ENCODE data around the gene ITGB5.

Gene ITGB5

GRCh38 chr3:124770336-124771082, 116.7 kb downstream of the ITGB5 start:
- H3K4me3 ChIP-seq (ENCODE audit: control insufficient read depth, low read depth, low read length) = no peak overlapping the region
- no peak for DNase-seq (ENCODE audit: low read depth)
- no peak for TF ChIP-seq CTCF (conservative IDR thresholded peaks at IDR 0.05; ENCODE audit: control insufficient read depth, insufficient read depth, low read depth, low read length)

- no peak for TF ChIP-seq CTCF (conservative IDR thresholded peaks at IDR 0.05; ENCODE audit: control insufficient read depth, insufficient read depth, low read depth, low read length)
- H3K4me3 ChIP-seq (ENCODE audit: control insufficient read depth, low read depth, low read length) = no peak overlapping the region
- DNase-seq (ENCODE audit: low read depth) = no peak
Measured at GRCh38 chr3:124769462-124769861, 117.7 kb downstream of the ITGB5 start.

- peak; percentile 5 for TF ChIP-seq CTCF (conservative IDR thresholded peaks at IDR 0.05; ENCODE audit: control insufficient read depth, insufficient read depth, low read depth, low read length)
- no peak for DNase-seq (ENCODE audit: low read depth)
- H3K4me3 ChIP-seq (ENCODE audit: control insufficient read depth, low read depth, low read length) = no peak overlapping the region
Measured at GRCh38 chr3:124768812-124769211, 118.4 kb downstream of the ITGB5 start.

- TF ChIP-seq CTCF (conservative IDR thresholded peaks at IDR 0.05; ENCODE audit: control insufficient read depth, insufficient read depth, low read depth, low read length) = no peak
- no peak for DNase-seq (ENCODE audit: low read depth)
- no peak overlapping the region for H3K4me3 ChIP-seq (ENCODE audit: control insufficient read depth, low read depth, low read length)
Measured at GRCh38 chr3:124767691-124768090, 119.5 kb downstream of the ITGB5 start.

- DNase-seq (ENCODE audit: low read depth) = no peak
- H3K4me3 ChIP-seq (ENCODE audit: control insufficient read depth, low read depth, low read length) = no peak overlapping the region
- TF ChIP-seq CTCF (conservative IDR thresholded peaks at IDR 0.05; ENCODE audit: control insufficient read depth, insufficient read depth, low read depth, low read length) = no peak
Measured at GRCh38 chr3:124767264-124767663, 119.9 kb downstream of the ITGB5 start.

- H3K4me3 ChIP-seq (ENCODE audit: control insufficient read depth, low read depth, low read length) = no peak overlapping the region
- no peak for TF ChIP-seq CTCF (conservative IDR thresholded peaks at IDR 0.05; ENCODE audit: control insufficient read depth, insufficient read depth, low read depth, low read length)
- no peak for DNase-seq (ENCODE audit: low read depth)
Measured at GRCh38 chr3:124766113-124767095, 120.8 kb downstream of the ITGB5 start.

All from fibroblast of mammary gland (primary cell).